Measurements from ENCODE around the gene TMEM176B.

TMEM176B gene

DNA sequence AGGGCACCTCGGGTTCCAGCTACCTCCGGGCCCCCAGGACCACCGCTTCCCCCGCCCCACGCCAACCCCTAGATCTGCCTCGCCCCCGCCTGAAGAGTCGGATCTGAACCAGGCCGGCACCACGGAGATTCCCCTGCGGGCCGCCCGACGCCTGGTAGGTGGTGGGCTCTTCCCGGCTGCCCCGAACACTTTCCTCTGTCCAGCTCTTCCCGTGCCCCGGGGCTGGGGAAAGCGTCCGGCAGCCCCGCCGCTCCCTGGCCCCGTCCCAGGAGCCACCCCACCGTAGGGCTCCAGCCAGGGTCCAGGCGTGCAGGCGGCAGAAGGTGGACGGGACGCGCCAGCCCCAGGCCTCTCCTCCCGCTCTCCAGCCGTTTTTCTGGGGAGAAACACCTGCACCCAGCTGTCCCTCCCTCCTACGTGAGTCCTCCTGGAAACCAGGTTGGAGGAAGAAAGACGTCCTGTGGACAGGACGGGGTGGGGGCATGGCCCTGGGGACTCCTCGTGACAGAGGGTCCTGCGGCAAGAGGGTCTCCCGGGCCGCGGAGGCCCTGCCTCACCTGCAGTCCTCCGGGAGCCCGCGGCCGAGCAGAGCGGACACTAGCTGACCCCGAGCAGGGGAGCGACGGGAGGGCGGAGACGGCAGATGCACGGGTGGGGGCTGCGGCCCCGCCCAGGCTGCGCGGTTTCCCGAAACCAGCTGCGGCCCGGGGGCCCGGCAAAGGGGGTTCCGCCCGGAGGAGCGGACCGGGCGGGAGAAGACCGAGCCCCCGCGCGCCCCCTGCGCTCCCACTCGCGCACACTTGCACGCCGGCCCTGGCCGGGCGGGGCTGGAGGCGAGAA lies at the start of gene TMEM176B:
TSS of gene TMEM176B (minus strand) at position 624 of the 840 bp plus-strand sequence. CDS start 3,795 bp downstream, outside the sequence.
- peaks cover 10% of the 10 kb centered on the region for H3K36me3 ChIP-seq (ENCODE audit: control insufficient read depth, insufficient read depth, low read length)
- peaks cover 5% of the 10 kb centered on the region for H3K4me1 ChIP-seq (ENCODE audit: control insufficient read depth, insufficient read depth, low read length)
- peak within 1 kb of the TSS; percentile 80 for H3K9ac ChIP-seq (ENCODE audit: low read length)
- peak within 1 kb of the TSS; percentile 91 for H3K4me3 ChIP-seq (ENCODE audit: low read length)
- no peaks in the 10 kb centered on the region for H3K27me3 ChIP-seq (ENCODE audit: control insufficient read depth, insufficient read depth, low read length)
- peak within 1 kb of the TSS; percentile 72 for H3K27ac ChIP-seq (ENCODE audit: low read depth, low read length)

DNA sequence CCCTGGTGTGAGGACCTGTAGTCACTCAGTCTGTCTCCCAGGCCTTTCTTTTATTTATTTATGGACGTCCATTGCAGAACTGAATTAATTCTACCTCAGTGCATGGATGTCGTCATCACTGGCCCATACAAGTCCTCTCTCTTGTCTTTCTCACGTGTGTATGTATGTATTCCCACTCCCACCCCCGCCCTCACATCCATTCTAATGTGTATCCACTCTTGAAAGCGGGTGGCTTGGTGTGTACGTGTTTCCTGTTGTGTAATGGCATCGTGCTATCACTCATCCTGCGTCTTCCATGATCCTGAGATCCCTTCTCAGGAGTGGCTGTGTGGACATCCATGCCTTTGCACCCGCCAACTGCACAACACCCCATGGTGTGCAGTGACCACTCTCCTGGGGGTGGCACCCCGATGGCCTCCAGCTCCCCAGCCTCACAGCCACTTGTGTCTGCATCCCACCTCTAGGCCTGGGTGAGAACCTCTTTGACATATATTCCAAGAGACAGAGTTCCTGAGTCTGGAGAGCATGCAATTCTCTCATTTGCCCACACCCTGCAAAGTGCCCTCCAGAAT lies 49.1 kb upstream of the TMEM176B start:
- Histone ChIP-seq H3K9ac (ENCODE audit: low read length) (no peak overlapping the region), H3K27me3 (ENCODE audit: control insufficient read depth, insufficient read depth, low read length) (no peaks in the 10 kb centered on the region), H3K4me3 (ENCODE audit: low read length) (no peak overlapping the region), H3K4me1 (ENCODE audit: control insufficient read depth, insufficient read depth, low read length) (no peaks in the 10 kb centered on the region), H3K27ac (ENCODE audit: low read depth, low read length) (no peak overlapping the region), H3K36me3 (ENCODE audit: control insufficient read depth, insufficient read depth, low read length) (no peaks in the 10 kb centered on the region)

DNA sequence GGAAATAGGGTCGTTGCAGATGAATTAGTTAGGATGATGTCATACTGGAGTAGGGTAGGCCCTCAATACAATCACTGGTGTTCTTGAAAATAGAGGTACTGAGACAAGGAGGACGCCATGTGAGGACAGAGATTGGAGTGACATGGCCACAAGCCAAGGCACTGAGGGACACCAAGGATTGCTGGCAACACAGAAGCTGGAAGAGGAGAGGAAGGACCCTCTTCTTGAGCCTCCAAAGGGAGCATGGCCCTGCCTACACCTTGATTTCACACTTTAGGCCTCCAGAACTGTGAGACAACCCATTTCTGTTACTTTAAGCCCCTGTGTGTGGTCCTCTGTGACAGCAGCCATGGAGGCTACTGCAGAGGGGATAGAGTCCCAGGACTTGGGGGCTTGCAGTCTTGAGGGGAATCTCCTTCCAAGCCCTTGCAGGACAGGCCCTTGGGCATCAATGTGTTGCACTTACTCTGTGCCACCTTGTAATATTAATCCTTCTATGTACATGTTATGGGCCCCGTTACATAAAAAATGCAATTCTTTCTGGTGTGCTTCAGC lies 48.5 kb upstream of the TMEM176B start:
- no peaks in the 10 kb centered on the region for H3K27me3 ChIP-seq (ENCODE audit: control insufficient read depth, insufficient read depth, low read length)
- H3K4me1 ChIP-seq (ENCODE audit: control insufficient read depth, insufficient read depth, low read length): no peaks in the 10 kb centered on the region
- no peak overlapping the region for H3K27ac ChIP-seq (ENCODE audit: low read depth, low read length)
- no peak overlapping the region for H3K4me3 ChIP-seq (ENCODE audit: low read length)
- H3K9ac ChIP-seq (ENCODE audit: low read length): no peak overlapping the region
- H3K36me3 ChIP-seq (ENCODE audit: control insufficient read depth, insufficient read depth, low read length): no peaks in the 10 kb centered on the region

DNA sequence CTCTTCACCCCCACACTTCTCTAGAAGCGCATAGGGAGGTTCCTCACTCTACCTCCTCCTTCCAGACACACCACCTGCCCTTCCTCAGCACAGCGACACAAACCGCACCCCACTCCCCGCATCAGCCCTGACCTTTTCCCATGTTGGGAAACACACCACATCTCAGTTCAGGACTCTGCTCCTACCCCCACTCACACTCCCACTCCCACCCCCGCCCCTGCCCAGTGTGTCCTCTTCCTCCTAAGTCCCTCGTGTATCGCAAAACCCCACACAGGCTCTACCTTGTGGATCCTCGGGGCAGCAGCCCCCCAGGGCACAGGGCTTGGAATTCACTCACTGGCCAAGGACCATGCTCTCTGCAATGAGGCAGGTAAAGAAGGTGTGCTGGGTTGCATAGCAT lies 47.9 kb upstream of the TMEM176B start:
- H3K27ac ChIP-seq (ENCODE audit: low read depth, low read length): no peak overlapping the region
- H3K36me3 ChIP-seq (ENCODE audit: control insufficient read depth, insufficient read depth, low read length): no peaks in the 10 kb centered on the region
- no peaks in the 10 kb centered on the region for H3K4me1 ChIP-seq (ENCODE audit: control insufficient read depth, insufficient read depth, low read length)
- H3K4me3 ChIP-seq (ENCODE audit: low read length): no peak overlapping the region
- H3K9ac ChIP-seq (ENCODE audit: low read length): no peak overlapping the region
- no peaks in the 10 kb centered on the region for H3K27me3 ChIP-seq (ENCODE audit: control insufficient read depth, insufficient read depth, low read length)

DNA sequence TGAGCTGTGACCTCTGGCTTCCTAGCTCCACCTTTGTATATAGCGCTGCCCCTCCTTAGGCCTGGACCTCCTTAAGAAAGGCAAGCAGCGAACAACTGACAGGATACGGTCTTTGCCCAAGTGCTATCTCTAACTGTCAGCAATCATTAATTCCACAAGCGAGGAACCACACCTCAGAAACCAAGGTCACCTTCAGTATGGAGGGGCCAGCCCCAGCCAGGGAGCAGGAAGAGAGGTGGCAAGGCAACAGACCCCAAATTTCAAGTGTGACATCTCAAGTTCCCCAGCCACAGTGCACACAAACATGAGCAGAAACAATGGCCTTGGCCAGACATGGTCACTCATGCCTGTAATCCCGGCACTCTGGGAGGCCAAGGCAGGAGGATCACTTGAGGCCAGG lies 47.4 kb upstream of the TMEM176B start:
- H3K36me3 ChIP-seq (ENCODE audit: control insufficient read depth, insufficient read depth, low read length): no peaks in the 10 kb centered on the region
- no peak overlapping the region for H3K4me3 ChIP-seq (ENCODE audit: low read length)
- H3K9ac ChIP-seq (ENCODE audit: low read length): no peak overlapping the region
- H3K27me3 ChIP-seq (ENCODE audit: control insufficient read depth, insufficient read depth, low read length): no peaks in the 10 kb centered on the region
- no peak overlapping the region for H3K27ac ChIP-seq (ENCODE audit: low read depth, low read length)
- no peaks in the 10 kb centered on the region for H3K4me1 ChIP-seq (ENCODE audit: control insufficient read depth, insufficient read depth, low read length)

DNA sequence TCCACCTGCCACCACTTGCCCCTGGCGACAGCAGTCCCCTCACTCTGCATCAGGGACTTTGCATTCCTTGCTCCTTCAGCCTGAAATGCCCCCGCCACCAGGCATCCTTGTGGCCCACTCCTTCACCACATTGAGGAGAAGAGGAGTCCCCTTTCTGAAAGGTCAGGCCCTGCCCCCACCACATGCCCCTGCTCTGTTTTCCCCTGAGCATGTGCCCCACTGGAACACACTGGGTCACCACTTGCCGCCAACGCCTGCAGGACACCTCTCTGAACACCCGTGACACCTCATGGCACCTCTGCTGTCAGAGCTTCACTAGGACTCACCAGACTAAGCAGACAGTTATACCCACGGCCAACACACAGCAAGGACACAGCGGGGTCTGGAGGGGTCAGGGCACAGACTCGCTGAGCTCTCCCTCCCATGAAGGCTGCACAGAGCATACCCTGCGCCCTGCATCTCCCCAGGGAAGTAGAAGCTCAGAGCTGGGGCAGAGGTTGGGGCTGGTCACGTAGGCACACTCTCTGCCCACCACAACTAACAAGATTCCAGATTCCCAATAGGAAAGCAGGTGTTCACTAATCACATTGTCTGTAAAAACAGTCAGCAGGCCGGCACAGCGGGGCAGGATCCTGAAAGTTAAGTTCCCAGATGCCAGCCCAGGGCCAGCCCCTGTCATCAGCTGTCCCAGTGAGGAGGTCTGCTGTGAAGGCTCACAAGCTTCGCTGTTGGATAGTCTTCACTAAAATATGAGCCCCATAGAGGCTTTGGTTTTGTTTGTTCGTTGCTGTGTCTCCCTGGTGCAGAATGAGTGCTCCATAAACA lies 46.3 kb upstream of the TMEM176B start:
- Histone ChIP-seq H3K4me1 (ENCODE audit: control insufficient read depth, insufficient read depth, low read length) (no peaks in the 10 kb centered on the region), H3K36me3 (ENCODE audit: control insufficient read depth, insufficient read depth, low read length) (no peaks in the 10 kb centered on the region), H3K4me3 (ENCODE audit: low read length) (no peak overlapping the region), H3K27ac (ENCODE audit: low read depth, low read length) (no peak overlapping the region), H3K27me3 (ENCODE audit: control insufficient read depth, insufficient read depth, low read length) (no peaks in the 10 kb centered on the region), H3K9ac (ENCODE audit: low read length) (no peak overlapping the region)

DNA sequence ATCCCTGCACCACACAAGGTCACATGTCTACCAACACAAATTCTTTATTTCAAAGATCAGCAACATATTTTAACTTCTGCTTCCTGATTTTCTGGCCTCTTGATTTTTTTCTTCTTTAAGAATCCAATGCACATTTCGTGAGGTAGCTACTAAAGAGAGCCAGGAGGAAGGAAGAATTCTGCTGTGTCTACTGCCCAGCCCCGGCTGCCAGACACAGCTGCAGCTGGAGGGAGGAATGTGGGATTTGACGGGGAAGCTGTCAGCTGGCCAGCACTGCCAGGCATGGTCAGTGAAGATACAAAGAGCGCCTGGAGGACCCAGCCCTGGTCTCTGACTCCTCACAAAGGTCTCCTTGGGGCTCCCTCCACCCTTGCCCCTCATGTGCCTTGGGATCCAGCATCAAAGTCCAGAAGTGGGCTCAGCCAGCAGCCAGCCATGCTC lies 45.3 kb upstream of the TMEM176B start:
- Histone ChIP-seq H3K4me3 (ENCODE audit: low read length) (no peak overlapping the region), H3K9ac (ENCODE audit: low read length) (no peak overlapping the region), H3K4me1 (ENCODE audit: control insufficient read depth, insufficient read depth, low read length) (no peaks in the 10 kb centered on the region), H3K36me3 (ENCODE audit: control insufficient read depth, insufficient read depth, low read length) (no peaks in the 10 kb centered on the region), H3K27ac (ENCODE audit: low read depth, low read length) (no peak overlapping the region), H3K27me3 (ENCODE audit: control insufficient read depth, insufficient read depth, low read length) (no peaks in the 10 kb centered on the region)

DNA sequence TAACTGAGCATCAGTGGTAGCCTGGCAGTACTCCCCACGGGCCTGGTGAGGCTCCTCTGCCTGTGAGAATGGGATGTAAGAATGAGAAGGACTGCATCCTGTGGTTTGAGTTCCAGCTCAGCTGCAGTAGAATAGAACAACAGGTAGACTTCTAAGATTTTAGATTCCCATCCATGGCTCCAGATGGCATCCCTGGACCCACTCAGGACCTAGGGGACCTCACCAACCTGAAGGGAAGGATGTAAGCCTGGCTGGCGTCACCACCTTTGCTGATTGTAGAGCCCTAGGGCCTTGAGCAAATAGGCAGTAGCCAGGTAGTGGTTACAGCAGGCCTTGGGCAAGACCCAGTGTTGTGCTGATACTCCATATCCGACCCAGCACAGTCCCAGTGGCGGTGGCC lies 42.6 kb upstream of the TMEM176B start:
- Histone ChIP-seq H3K4me3 (ENCODE audit: low read length) (no peak overlapping the region), H3K4me1 (ENCODE audit: control insufficient read depth, insufficient read depth, low read length) (no peaks in the 10 kb centered on the region), H3K9ac (ENCODE audit: low read length) (no peak overlapping the region), H3K27me3 (ENCODE audit: control insufficient read depth, insufficient read depth, low read length) (no peaks in the 10 kb centered on the region), H3K36me3 (ENCODE audit: control insufficient read depth, insufficient read depth, low read length) (no peaks in the 10 kb centered on the region), H3K27ac (ENCODE audit: low read depth, low read length) (no peak overlapping the region)

DNA sequence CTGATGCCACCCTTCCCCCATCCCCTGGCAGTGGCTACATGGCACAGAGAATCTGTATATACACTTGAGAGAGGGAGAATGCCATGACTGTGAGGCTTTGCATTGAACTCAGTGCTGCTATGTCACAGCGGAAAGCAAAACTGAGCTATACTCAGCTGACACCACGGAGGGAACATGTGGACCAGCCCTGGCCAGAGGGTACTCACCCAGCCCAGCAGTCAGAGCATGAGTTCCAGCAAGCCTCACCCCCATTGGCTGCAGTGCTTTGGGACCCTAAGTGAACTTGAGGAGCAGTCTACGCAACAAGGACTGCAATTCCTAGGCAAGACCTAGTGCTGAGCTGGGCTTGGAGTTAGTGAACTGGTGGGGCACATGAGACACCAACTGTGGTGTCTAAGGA lies 41.9 kb upstream of the TMEM176B start:
- no peaks in the 10 kb centered on the region for H3K4me1 ChIP-seq (ENCODE audit: control insufficient read depth, insufficient read depth, low read length)
- no peaks in the 10 kb centered on the region for H3K27me3 ChIP-seq (ENCODE audit: control insufficient read depth, insufficient read depth, low read length)
- H3K27ac ChIP-seq (ENCODE audit: low read depth, low read length): no peak overlapping the region
- no peaks in the 10 kb centered on the region for H3K36me3 ChIP-seq (ENCODE audit: control insufficient read depth, insufficient read depth, low read length)
- no peak overlapping the region for H3K4me3 ChIP-seq (ENCODE audit: low read length)
- no peak overlapping the region for H3K9ac ChIP-seq (ENCODE audit: low read length)

DNA sequence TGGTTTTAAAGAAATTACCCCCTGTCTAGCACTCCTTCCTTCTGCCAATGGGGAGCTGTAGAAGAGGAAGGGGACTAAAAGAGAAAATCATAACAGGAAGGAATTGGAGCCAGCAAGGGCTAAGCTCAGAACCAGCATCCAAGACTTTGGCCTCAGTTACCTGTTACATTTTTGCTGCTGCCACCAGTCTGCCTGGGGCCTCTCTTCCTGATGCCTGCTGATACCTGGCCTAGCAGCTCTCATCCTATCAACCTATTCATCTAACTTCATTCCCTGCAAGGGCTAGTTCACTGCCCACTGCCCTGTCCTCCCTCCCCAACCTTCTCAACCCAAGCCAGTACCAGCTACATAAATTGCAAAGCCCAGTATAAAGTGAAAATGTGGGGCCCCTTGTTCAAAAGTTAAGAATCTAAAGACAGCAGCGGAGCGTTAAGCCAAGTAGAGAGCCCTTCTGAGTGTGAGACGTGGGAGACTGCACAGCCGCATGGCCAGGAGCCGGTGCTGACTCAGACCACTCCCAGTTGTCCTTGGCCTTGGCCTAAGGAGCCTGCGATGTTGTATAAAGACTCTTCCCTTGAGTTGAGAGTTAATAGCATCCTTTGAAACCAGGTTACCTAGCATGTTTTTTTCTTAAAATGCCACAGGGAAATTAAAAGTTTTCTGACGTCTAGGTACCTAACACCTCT lies 38.9 kb upstream of the TMEM176B start:
- Histone ChIP-seq H3K27me3 (ENCODE audit: control insufficient read depth, insufficient read depth, low read length) (no peaks in the 10 kb centered on the region), H3K27ac (ENCODE audit: low read depth, low read length) (no peak overlapping the region)

DNA sequence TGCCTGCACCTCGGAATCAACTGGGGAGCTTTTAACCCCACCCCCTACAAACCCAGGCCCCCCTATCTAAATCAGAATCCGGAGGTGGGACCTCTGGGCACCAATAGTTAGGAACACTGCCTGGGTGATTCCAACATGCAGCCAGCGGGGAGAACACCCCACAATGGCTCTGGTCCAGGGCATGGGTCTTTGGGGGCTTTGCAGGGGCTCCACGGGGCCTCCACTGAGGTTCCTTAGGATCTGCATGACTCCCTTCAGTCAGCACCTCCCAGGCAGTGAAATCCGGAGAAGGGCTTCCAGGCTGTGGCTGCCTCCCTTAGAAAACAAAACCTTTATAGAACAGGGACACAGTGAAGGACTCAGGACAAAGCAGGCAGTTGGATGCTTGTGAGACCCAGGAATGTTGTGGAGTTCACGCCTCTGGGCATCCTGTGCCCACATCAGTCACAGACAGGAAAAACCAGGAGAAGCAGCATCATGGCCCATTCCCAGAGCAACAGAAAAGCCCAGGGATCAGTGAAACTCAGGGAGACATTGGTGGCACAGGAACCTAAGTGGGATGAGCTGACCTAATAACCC lies 35.6 kb upstream of the TMEM176B start:
- Histone ChIP-seq H3K4me3 (ENCODE audit: low read length) (no peak overlapping the region), H3K27ac (ENCODE audit: low read depth, low read length) (no peak overlapping the region), H3K27me3 (ENCODE audit: control insufficient read depth, insufficient read depth, low read length) (no peaks in the 10 kb centered on the region), H3K9ac (ENCODE audit: low read length) (no peak overlapping the region), H3K4me1 (ENCODE audit: control insufficient read depth, insufficient read depth, low read length) (no peaks in the 10 kb centered on the region), H3K36me3 (ENCODE audit: control insufficient read depth, insufficient read depth, low read length) (no peaks in the 10 kb centered on the region)

More for the DNA sequence above, 38.9 kb upstream of the TMEM176B start:
- no peaks in the 10 kb centered on the region for H3K4me1 ChIP-seq (ENCODE audit: control insufficient read depth, insufficient read depth, low read length)
- no peak overlapping the region for H3K4me3 ChIP-seq (ENCODE audit: low read length)
- H3K36me3 ChIP-seq (ENCODE audit: control insufficient read depth, insufficient read depth, low read length): no peaks in the 10 kb centered on the region
- H3K9ac ChIP-seq (ENCODE audit: low read length): no peak overlapping the region

Data from rectal smooth muscle tissue (tissue), 1 donor.